Thyroid gland (tissue), 4 donors: ENCODE data around the gene TRAPPC2L.

ENCODE experiments used
- POLR2A ChIP-seq, 2 donors: fragments of 450-650 bp; IDR thresholded peaks; one replicate each; pipeline ENCODE4 v1.6.1; 2017; ENCODE audit warnings: antibody characterized with exemption in 2 of 2, mild to moderate bottlenecking in 2 of 2, moderate library complexity in 1 of 2
- TF ChIP-seq, protein P1 (sequence below), 6 experiments: fragments of 200-600 bp in 3 of 6; fragments of 450-650 bp in 3 of 6; sonication (generic) in 3 of 6; IDR thresholded peaks; one replicate each; pipeline ENCODE4 v1.5.1; 2016 to 2019; ENCODE audit warnings: antibody characterized with exemption in 6 of 6, mild to moderate bottlenecking in 2 of 6, inconsistent platforms in 1 of 6, moderate library complexity in 1 of 6

DNA sequence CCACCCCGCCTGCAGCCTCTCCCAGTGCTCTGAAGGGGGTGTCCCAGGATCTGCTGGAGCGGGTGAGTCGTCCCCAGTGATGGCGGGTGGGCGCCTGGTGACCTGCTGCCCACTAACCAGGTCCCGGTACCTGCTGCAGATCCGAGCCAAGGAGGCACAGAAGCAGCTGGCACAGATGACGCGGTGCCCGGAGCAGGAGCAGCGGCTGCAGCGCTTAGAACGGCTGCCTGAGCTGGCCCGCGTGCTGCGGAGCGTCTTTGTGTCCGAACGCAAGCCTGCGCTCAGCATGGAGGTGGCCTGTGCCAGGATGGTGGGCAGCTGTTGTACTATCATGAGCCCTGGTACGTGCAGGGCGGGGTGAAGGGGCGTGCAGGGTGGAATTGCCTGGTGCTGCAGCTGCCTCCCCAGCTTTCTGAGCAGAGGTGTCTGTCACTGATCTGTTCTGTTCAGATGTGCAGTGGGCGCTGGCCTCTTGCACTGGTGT lies 49.7 kb upstream of the TRAPPC2L start:
- TF ChIP-seq POLR2A (IDR thresholded peaks at IDR 0.05) = no peak
- TF ChIP-seq, protein P1, sequence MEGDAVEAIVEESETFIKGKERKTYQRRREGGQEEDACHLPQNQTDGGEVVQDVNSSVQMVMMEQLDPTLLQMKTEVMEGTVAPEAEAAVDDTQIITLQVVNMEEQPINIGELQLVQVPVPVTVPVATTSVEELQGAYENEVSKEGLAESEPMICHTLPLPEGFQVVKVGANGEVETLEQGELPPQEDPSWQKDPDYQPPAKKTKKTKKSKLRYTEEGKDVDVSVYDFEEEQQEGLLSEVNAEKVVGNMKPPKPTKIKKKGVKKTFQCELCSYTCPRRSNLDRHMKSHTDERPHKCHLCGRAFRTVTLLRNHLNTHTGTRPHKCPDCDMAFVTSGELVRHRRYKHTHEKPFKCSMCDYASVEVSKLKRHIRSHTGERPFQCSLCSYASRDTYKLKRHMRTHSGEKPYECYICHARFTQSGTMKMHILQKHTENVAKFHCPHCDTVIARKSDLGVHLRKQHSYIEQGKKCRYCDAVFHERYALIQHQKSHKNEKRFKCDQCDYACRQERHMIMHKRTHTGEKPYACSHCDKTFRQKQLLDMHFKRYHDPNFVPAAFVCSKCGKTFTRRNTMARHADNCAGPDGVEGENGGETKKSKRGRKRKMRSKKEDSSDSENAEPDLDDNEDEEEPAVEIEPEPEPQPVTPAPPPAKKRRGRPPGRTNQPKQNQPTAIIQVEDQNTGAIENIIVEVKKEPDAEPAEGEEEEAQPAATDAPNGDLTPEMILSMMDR (IDR thresholded peaks at IDR 0.05) = no peak
